MCF 10A (cell line): ENCODE results near the gene TMEM18. TPM values are rescaled to one million over a fixed set of nuclear protein-coding genes. Genes with fewer than 3 reads are reported as not detected.

Source experiments
- BruUV-seq: library from RNA; stranded (reverse); fragments of 400-500 nt; replicated peaks from 2 replicates; lab custom pipeline; 2021; lab: Mats Ljungman, UMichigan
- CTCF ChIA-PET: fragments of 300-600 bp; sonication (Branson Sonifier 250); formaldehyde crosslinking; extraction: SDS; loops from one replicate; lab custom pipeline; 2021; ENCODE audit warnings: antibody characterized with exemption, inconsistent platforms; lab: Yijun Ruan, JAX
- POLR2A ChIA-PET: fragments of 300-600, 350-650 bp; sonication (Branson Sonifier 250); formaldehyde crosslinking; extraction: SDS; loops from one replicate; lab custom pipeline; 2020; ENCODE audit warnings: antibody characterized with exemption, inconsistent platforms; lab: Yijun Ruan, JAX
- DNase-seq: peaks from one replicate; pipeline ENCODE4 v3.0.0-alpha.2; 2018; ENCODE audit not compliant: unreplicated experiment
- H3K27ac Mint-ChIP-seq: one replicate; pipeline ENCODE4 v1.8.0; 2022; ENCODE audit warnings: mild to moderate bottlenecking, low read depth, mixed read lengths; ENCODE audit not compliant: unreplicated experiment
- H3K27me3 Mint-ChIP-seq: one replicate; pipeline ENCODE4 v1.8.0; 2022; ENCODE audit warnings: mixed read lengths; ENCODE audit not compliant: insufficient read depth, unreplicated experiment
- H3K36me3 Mint-ChIP-seq: one replicate; pipeline ENCODE4 v1.8.0; 2022; ENCODE audit warnings: mild to moderate bottlenecking, moderate library complexity, mixed read lengths; ENCODE audit not compliant: insufficient read depth, unreplicated experiment
- H3K4me1 Mint-ChIP-seq: one replicate; pipeline ENCODE4 v1.8.0; 2022; ENCODE audit warnings: mixed read lengths; ENCODE audit not compliant: insufficient read depth, unreplicated experiment
- H3K4me3 Mint-ChIP-seq: one replicate; pipeline ENCODE4 v1.8.0; 2022; ENCODE audit warnings: mild to moderate bottlenecking, moderate library complexity, mixed read lengths; ENCODE audit not compliant: unreplicated experiment
- H3K9me3 Mint-ChIP-seq: one replicate; pipeline ENCODE4 v1.8.0; 2022; ENCODE audit warnings: mixed read lengths; ENCODE audit not compliant: unreplicated experiment
- intact Hi-C: fragments of 100-400 bp; cut with micrococcal nuclease; formaldehyde crosslinking; loops from 2 replicates; pipeline ENCODE4 v1.14.1; 2022
- total RNA-seq: library from RNA; stranded (reverse); gene quantifications from 2 replicates; pipeline ENCODE4 v1.2.3, GENCODE V29; 2022
- TF ChIP-seq, protein P1 (sequence below): fragments of 200-600 bp; IDR thresholded peaks from one replicate; pipeline ENCODE4 v1.8.0; 2022; ENCODE audit warnings: antibody characterized with exemption, mild to moderate bottlenecking; ENCODE audit not compliant: unreplicated experiment

TMEM18 gene
- total RNA-seq, 1 experiment from 2014 or later, result 25.1 TPM

DNA sequence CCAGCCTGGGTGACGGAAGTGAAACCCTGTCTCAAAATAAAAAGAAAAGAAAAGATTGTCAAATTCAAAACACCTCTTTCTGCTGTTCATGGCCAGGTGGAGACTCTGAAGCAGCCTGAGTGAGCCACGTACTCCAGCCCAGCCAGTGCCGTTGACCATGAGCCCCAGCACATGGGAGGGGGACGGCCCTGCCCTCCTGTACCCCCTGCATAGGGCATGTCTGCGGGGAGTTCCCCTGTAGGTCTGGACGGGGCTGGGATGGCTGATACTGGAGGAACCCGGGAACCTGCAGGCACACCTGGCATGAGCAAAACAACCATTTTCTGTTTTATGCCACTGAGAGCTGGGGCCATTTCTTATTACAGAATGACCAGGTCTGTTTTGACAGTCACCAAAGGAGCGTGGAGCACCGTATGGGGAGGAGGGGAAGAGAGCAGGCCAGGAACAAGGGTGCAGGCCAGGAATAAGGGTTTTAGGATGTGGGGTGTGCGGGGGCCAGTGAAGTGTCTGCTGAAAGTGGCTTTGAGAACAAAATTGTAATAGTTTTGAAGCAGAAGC lies 30.1 kb downstream of the TMEM18 start:
- Mint-ChIP-seq H3K4me1 (no peaks in the 10 kb centered on the region), H3K9me3 (no peaks in the 10 kb centered on the region), H3K4me3 (no peak overlapping the region), H3K36me3 (no peaks in the 10 kb centered on the region), H3K27me3 (peaks cover 36% of the 10 kb centered on the region), H3K27ac (no peak overlapping the region)
- BruUV-seq, result no TSS peak
- intact Hi-C loops, result no loop called here
- no peak for DNase-seq
- CTCF ChIA-PET, result interaction anchor here (1.0 kb wide), 1 partner anchor 477 kb away, joined by 4 read pairs; no protein-coding TSS in a partner anchor
- POLR2A ChIA-PET, result interaction anchor here (0.6 kb wide), 1 partner anchor 168 kb away, joined by 3 read pairs; no protein-coding TSS in a partner anchor
- TF ChIP-seq, protein P1, sequence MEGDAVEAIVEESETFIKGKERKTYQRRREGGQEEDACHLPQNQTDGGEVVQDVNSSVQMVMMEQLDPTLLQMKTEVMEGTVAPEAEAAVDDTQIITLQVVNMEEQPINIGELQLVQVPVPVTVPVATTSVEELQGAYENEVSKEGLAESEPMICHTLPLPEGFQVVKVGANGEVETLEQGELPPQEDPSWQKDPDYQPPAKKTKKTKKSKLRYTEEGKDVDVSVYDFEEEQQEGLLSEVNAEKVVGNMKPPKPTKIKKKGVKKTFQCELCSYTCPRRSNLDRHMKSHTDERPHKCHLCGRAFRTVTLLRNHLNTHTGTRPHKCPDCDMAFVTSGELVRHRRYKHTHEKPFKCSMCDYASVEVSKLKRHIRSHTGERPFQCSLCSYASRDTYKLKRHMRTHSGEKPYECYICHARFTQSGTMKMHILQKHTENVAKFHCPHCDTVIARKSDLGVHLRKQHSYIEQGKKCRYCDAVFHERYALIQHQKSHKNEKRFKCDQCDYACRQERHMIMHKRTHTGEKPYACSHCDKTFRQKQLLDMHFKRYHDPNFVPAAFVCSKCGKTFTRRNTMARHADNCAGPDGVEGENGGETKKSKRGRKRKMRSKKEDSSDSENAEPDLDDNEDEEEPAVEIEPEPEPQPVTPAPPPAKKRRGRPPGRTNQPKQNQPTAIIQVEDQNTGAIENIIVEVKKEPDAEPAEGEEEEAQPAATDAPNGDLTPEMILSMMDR, result no peak

DNA sequence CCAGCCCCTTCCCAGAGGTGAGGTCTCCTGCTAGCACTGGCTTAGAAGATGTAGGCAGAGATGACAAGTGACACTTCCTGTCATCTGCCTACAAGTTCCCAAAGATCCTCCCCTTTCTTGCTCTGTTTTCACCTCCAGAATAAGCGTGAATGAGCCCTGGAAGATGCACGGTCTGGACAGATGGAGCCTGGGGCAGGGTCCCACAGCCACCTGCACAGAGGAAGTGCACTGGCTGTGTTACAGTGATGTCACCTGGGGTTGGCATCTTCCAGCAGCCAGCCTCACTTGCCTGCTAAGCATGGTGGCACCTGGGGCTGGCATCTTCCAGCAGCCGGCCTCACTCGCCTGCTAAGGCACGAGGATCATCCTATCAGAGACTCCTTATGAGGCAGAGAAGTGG lies 32.3 kb downstream of the TMEM18 start:
- Mint-ChIP-seq H3K4me1 (no peaks in the 10 kb centered on the region), H3K9me3 (no peaks in the 10 kb centered on the region), H3K4me3 (no peak overlapping the region), H3K27ac (no peak overlapping the region), H3K36me3 (no peaks in the 10 kb centered on the region), H3K27me3 (peaks cover 36% of the 10 kb centered on the region)
- TF ChIP-seq, protein P1, result no peak
- intact Hi-C loops, result no loop called here
- no peak for DNase-seq
- ChIA-PET POLR2A (no interaction called here), CTCF (interaction anchor here (0.5 kb wide), 1 partner anchor 374 kb away, joined by 4 read pairs; no protein-coding TSS in a partner anchor)
- BruUV-seq, result no TSS peak

DNA sequence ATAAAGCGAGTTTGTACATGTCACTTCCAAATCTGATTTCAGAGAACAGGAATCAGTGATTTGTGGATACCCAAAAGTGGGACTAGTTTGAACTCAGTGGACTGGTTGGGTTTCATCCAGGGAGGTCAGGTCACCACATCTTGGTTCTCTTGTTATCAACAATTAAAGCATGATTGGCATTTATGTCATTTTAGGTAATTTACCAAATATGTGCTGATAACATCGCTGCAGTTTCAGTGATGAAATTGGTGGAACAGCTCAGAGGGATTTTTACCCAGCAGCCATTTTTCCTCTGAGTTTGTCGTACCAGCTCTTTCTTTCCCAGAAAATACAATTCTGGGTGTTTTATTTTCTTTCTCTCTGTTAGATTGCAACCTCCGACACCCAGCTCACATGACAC lies 33.4 kb downstream of the TMEM18 start:
- H3K27me3 Mint-ChIP-seq, result peaks cover 36% of the 10 kb centered on the region
- TF ChIP-seq, protein P1, result no peak
- DNase-seq, result no peak
- H3K4me1 Mint-ChIP-seq, result no peaks in the 10 kb centered on the region
- BruUV-seq, result no TSS peak
- H3K4me3 Mint-ChIP-seq, result no peak overlapping the region
- CTCF ChIA-PET, result interaction anchor here (0.8 to 1.2 kb wide), 2 partner anchors 23 to 311 kb away, joined by 3 read pairs; no protein-coding TSS in a partner anchor
- no peaks in the 10 kb centered on the region for H3K9me3 Mint-ChIP-seq
- intact Hi-C loops, result no loop called here
- no peaks in the 10 kb centered on the region for H3K36me3 Mint-ChIP-seq
- POLR2A ChIA-PET, result interaction anchor here (0.7 kb wide), 1 partner anchor 413 kb away, joined by 3 read pairs; no protein-coding TSS in a partner anchor
- no peak overlapping the region for H3K27ac Mint-ChIP-seq

DNA sequence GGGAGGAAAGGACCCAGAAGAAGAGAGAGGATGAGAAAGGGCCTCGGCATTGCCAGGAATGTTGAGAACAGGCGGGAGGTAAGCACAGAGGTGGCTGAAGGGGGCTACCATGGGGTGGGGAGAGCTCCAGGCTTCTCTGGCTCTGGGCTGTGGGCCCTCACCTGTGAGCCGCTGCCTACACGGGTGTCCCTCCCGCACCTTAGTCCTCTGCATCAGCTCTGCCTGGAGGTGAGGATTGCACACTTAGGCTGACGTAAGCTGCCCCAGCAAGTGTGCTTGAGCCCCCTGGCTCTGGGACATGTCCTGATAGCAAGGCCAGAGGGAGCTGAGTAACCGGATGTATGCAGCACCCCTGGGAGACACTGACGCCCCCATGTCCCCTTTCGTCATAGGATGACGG lies 33.9 kb downstream of the TMEM18 start:
- peak; percentile 35 for DNase-seq
- no peaks in the 10 kb centered on the region for H3K9me3 Mint-ChIP-seq
- no TSS peak for BruUV-seq
- H3K27me3 Mint-ChIP-seq, result peaks cover 36% of the 10 kb centered on the region
- CTCF ChIA-PET, result interaction anchor here (0.8 to 1.2 kb wide), 2 partner anchors 23 to 311 kb away, joined by 3 read pairs; no protein-coding TSS in a partner anchor
- H3K4me3 Mint-ChIP-seq, result no peak overlapping the region
- H3K4me1 Mint-ChIP-seq, result no peaks in the 10 kb centered on the region
- no peak overlapping the region for H3K27ac Mint-ChIP-seq
- POLR2A ChIA-PET, result interaction anchor here (0.7 kb wide), 1 partner anchor 413 kb away, joined by 3 read pairs; no protein-coding TSS in a partner anchor
- intact Hi-C loops, result no loop called here
- TF ChIP-seq, protein P1, result no peak
- no peaks in the 10 kb centered on the region for H3K36me3 Mint-ChIP-seq
